IMR-90 (cell line): ENCODE results near the gene UCKL1. TPM values are rescaled to one million over a fixed set of nuclear protein-coding genes. Genes with fewer than 3 reads are reported as not detected.

Experiments
- ATAC-seq: fragments of 200-7000 bp; cut with Tn5 transposase; 2 replicates; pipeline ENCODE4 v1.9.1; 2020; ENCODE audit warnings: low read depth, mild to moderate bottlenecking, moderate library complexity
- BruUV-seq: library from RNA; stranded (reverse); fragments of 400-500 nt; replicated peaks from 2 replicates; lab custom pipeline; 2021; lab: Mats Ljungman, UMichigan
- CTCF ChIA-PET: fragments of 300-600 bp; formaldehyde crosslinking; extraction: SDS; loops from one replicate; lab custom pipeline; 2021; ENCODE audit warnings: antibody characterized with exemption; lab: Yijun Ruan, JAX
- POLR2A ChIA-PET: fragments of 300-600 bp; sonication (Branson Sonifier 250); formaldehyde crosslinking; loops from one replicate; lab custom pipeline; 2022; ENCODE audit warnings: antibody characterized with exemption; ENCODE audit not compliant: unreplicated experiment; lab: Charles Lee
- DNase-seq: peaks from one replicate; pipeline ENCODE4 v3.0.0; 2013
- H2AFZ ChIP-seq: replicated peaks from 2 replicates; pipeline ENCODE3; 2013; ENCODE audit warnings: low read length, mild to moderate bottlenecking; ENCODE audit not compliant: poor library complexity
- H2AK5ac ChIP-seq: 2 replicates; pipeline ENCODE4 v1.6.1; 2013; ENCODE audit warnings: low read depth, low read length, inconsistent platforms
- H2AK9ac ChIP-seq: replicated peaks from 2 replicates; pipeline ENCODE3; 2013; ENCODE audit warnings: mild to moderate bottlenecking, low read depth, low read length, moderate library complexity; ENCODE audit not compliant: poor library complexity
- H2BK120ac ChIP-seq: 2 replicates; pipeline ENCODE4 v1.6.1; 2013; ENCODE audit warnings: low read depth, low read length, inconsistent platforms
- H2BK15ac ChIP-seq: 3 replicates; pipeline ENCODE4 v1.6.1; 2013; ENCODE audit warnings: low read depth, low read length, inconsistent platforms
- H2BK20ac ChIP-seq: 2 replicates; pipeline ENCODE4 v1.6.1; 2013; ENCODE audit warnings: low read depth, mild to moderate bottlenecking, inconsistent platforms, low read length, moderate library complexity
- H2BK5ac ChIP-seq: 2 replicates; pipeline ENCODE4 v1.6.1; 2013; ENCODE audit warnings: mild to moderate bottlenecking, low read depth, low read length, inconsistent platforms; ENCODE audit not compliant: poor library complexity, severe bottlenecking
- H3K14ac ChIP-seq: replicated peaks from 2 replicates; pipeline ENCODE4 v1.6.1; 2013; ENCODE audit warnings: low read depth, low read length, inconsistent platforms
- H3K18ac ChIP-seq: 2 replicates; pipeline ENCODE4 v1.6.1; 2013; ENCODE audit warnings: low read depth, low read length, control low read depth
- H3K23ac ChIP-seq: 2 replicates; pipeline ENCODE4 v1.6.1; 2013; ENCODE audit warnings: low read depth, low read length, inconsistent platforms
- H3K27ac ChIP-seq: 2 replicates; pipeline ENCODE4 v1.5.1; 2013; ENCODE audit warnings: mild to moderate bottlenecking, control low read depth, low read length; ENCODE audit not compliant: insufficient read depth
- H3K27me3 ChIP-seq: 2 replicates; pipeline ENCODE4 v1.6.1; 2013; ENCODE audit warnings: low read length; ENCODE audit not compliant: control insufficient read depth, insufficient read depth
- H3K36me3 ChIP-seq: 2 replicates; pipeline ENCODE4 v1.6.1; 2013; ENCODE audit warnings: low read length, mixed read lengths; ENCODE audit not compliant: control insufficient read depth, insufficient read depth
- H3K4ac ChIP-seq: 2 replicates; pipeline ENCODE4 v1.6.1; 2013; ENCODE audit warnings: low read depth, low read length, inconsistent platforms
- H3K4me1 ChIP-seq: 2 replicates; pipeline ENCODE4 v1.6.1; 2013; ENCODE audit warnings: low read length, mixed read lengths; ENCODE audit not compliant: control insufficient read depth, insufficient read depth
- H3K4me2 ChIP-seq: 2 replicates; pipeline ENCODE4 v1.6.1; 2013; ENCODE audit warnings: low read depth, mild to moderate bottlenecking, control low read depth, low read length, moderate library complexity
- H3K4me3 ChIP-seq: 2 replicates; pipeline ENCODE4 v1.5.1; 2013; ENCODE audit warnings: low read depth, mild to moderate bottlenecking, control low read depth, low read length, moderate library complexity; ENCODE audit not compliant: insufficient read depth
- H3K56ac ChIP-seq: 2 replicates; pipeline ENCODE4 v1.6.1; 2013; ENCODE audit warnings: low read length, inconsistent platforms; ENCODE audit not compliant: insufficient read depth; ENCODE audit errors: extremely low read depth
- H3K79me1 ChIP-seq, 2 experiments: 2 replicates each; pipeline ENCODE4 v1.6.1; 2013; ENCODE audit warnings: low read length in 2 of 2, inconsistent platforms in 1 of 2, low read depth in 1 of 2
- H3K9ac ChIP-seq: 2 replicates; pipeline ENCODE4 v1.6.1; 2013; ENCODE audit warnings: low read depth, low read length, control low read depth
- H3K9me1 ChIP-seq: 2 replicates; pipeline ENCODE4 v1.6.1; 2013; ENCODE audit warnings: low read length, inconsistent platforms; ENCODE audit not compliant: insufficient read depth
- H3K9me3 ChIP-seq: 2 replicates; pipeline ENCODE4 v1.6.1; 2013; ENCODE audit warnings: low read length; ENCODE audit not compliant: control insufficient read depth, insufficient read depth
- H4K20me1 ChIP-seq: 2 replicates; pipeline ENCODE4 v1.6.1; 2013; ENCODE audit warnings: low read length, inconsistent platforms; ENCODE audit not compliant: insufficient read depth
- H4K5ac ChIP-seq: 2 replicates; pipeline ENCODE4 v1.6.1; 2013; ENCODE audit warnings: mild to moderate bottlenecking, low read depth, low read length, control low read depth
- H4K8ac ChIP-seq, 2 experiments: 2 replicates each; pipeline ENCODE4 v1.6.1; 2013; ENCODE audit warnings: low read depth in 2 of 2, low read length in 2 of 2, control low read depth in 1 of 2, inconsistent platforms in 1 of 2
- H4K91ac ChIP-seq: 2 replicates; pipeline ENCODE4 v1.6.1; 2013; ENCODE audit warnings: low read depth, low read length, inconsistent platforms; ENCODE audit not compliant: insufficient read depth
- ELK1 ChIP-seq: fragments of 150-350 bp; IDR thresholded peaks from 2 replicates; pipeline ENCODE4 v1.6.1; 2016; ENCODE audit warnings: low read depth, mild to moderate bottlenecking, low read length, moderate library complexity, borderline replicate concordance
- FOS ChIP-seq: fragments of 150-350 bp; IDR thresholded peaks from 2 replicates; pipeline ENCODE4 v1.6.1; 2016; ENCODE audit warnings: low read depth, low read length
- MAFK ChIP-seq: IDR thresholded peaks from 2 replicates; pipeline ENCODE4 v1.6.1; 2012; ENCODE audit warnings: low read depth, low read length, improper control_type of control experiment
- MXI1 ChIP-seq: IDR thresholded peaks from 2 replicates; pipeline ENCODE4 v1.6.1; 2012; ENCODE audit warnings: low read depth, mild to moderate bottlenecking, low read length, moderate library complexity, borderline replicate concordance
- NFE2L2 ChIP-seq: fragments of 150-350 bp; IDR thresholded peaks from 2 replicates; pipeline ENCODE4 v1.6.1; 2016; ENCODE audit warnings: low read depth, mild to moderate bottlenecking, low read length
- RAD21 ChIP-seq: IDR thresholded peaks from 2 replicates; pipeline ENCODE4 v1.6.1; 2012; ENCODE audit warnings: low read length, improper control_type of control experiment
- RCOR1 ChIP-seq: IDR thresholded peaks from 2 replicates; pipeline ENCODE4 v1.6.1; 2012; ENCODE audit warnings: mild to moderate bottlenecking, low read length, improper control_type of control experiment; ENCODE audit not compliant: insufficient replicate concordance
- WGBS, 2 experiments: methylation state at CpG; one replicate each; pipeline versions ENCODE4 v1.1.5 to v1.1.7; 2013; ENCODE audit warnings: missing lambda C conversion rate in 2 of 2; ENCODE audit not compliant: insufficient read length in 1 of 2; ENCODE audit errors: extremely low coverage in 2 of 2; 5-methylcytosine and 5-hydroxymethylcytosine counted together
- dilution Hi-C: fragments of 300-500 bp; cut with HindIII; formaldehyde crosslinking; loops from one replicate; pipeline ENCODE4 v1.14.3; 2018; ENCODE audit warnings: low sequenced_read_pairs; ENCODE audit not compliant: unreplicated experiment
- in situ Hi-C: fragments of 300-500 bp; cut with MboI; formaldehyde crosslinking; loops from 3 replicates; pipeline ENCODE4 v1.14.3; 2019; ENCODE audit warnings: low sequenced_read_pairs, inconsistent platforms, mixed read lengths
- intact Hi-C: fragments of 100-400 bp; cut with micrococcal nuclease; formaldehyde crosslinking; loops from 2 replicates; pipeline ENCODE4 v1.10.0; 2022
- polyA plus RNA-seq, 3 experiments: library from polyadenylated mRNA; depleted of rRNA; stranded (reverse); fragments of >200 nt; gene quantifications; 2 replicates each; pipeline ENCODE4 v1.2.3, GENCODE V29; 2012; ENCODE audit warnings: low replicate concordance in 1 of 3
- total RNA-seq: library from RNA; depleted of rRNA; stranded (reverse); fragments of >200 nt; gene quantifications from 2 replicates; pipeline ENCODE4 v1.2.3, GENCODE V29; 2012

UCKL1 gene
- total and polyA plus RNA-seq, 2 of the 4 experiments (the other 2 are of a cell fraction), result 16.7 to 54.7 TPM

GRCh38 chr20:63966944-63967322, 10.7 kb upstream of the UCKL1 start:
- H4K91ac ChIP-seq, result no peak overlapping the region
- TF ChIP-seq MXI1, result no peak
- no peak for TF ChIP-seq ELK1
- no peak for TF ChIP-seq FOS
- no peak for TF ChIP-seq NFE2L2
- TF ChIP-seq RAD21, result no peak
- no peak for TF ChIP-seq MAFK
- no peak for TF ChIP-seq RCOR1
- H2BK120ac ChIP-seq, result no peak overlapping the region
- in situ Hi-C loops (no loop called here), dilution Hi-C loops (no loop called here), intact Hi-C loops (no loop called here)
- H2BK20ac ChIP-seq, result no peak overlapping the region
- H2AK9ac ChIP-seq, result no peak overlapping the region
- no peak overlapping the region for H3K18ac ChIP-seq
- no peaks in the 10 kb centered on the region; the same call in 1 of the 2 replicates for H4K20me1 ChIP-seq
- no peak overlapping the region for H2AK5ac ChIP-seq
- DNase-seq, result no peak
- H3K36me3 ChIP-seq, result peaks cover 44% of the 10 kb centered on the region
- peaks cover 7% of the 10 kb centered on the region for H3K4me1 ChIP-seq
- H3K27ac ChIP-seq, result no peak overlapping the region
- 93% methylated on average over 5 of the region's 13 CpGs; no CpG with 5 or more reads in 1 of the 2 experiments for WGBS, 2 experiments
- no peak overlapping the region for H3K14ac ChIP-seq
- no peaks in the 10 kb centered on the region for H3K9me3 ChIP-seq
- no peak overlapping the region for H2BK15ac ChIP-seq
- no peak overlapping the region for H3K23ac ChIP-seq
- no peak overlapping the region for H3K56ac ChIP-seq
- CTCF ChIA-PET, result no interaction called here
- peaks cover 3% of the 10 kb centered on the region; the same call in 1 of the 2 replicates for H3K9me1 ChIP-seq
- no peak overlapping the region for H3K9ac ChIP-seq
- no peak for ATAC-seq
- H3K79me1 ChIP-seq, result peaks cover 12 to 25% of the 10 kb centered on the region in 2 experiments
- H2BK5ac ChIP-seq, result no peak overlapping the region
- H4K8ac ChIP-seq, result no peak overlapping the region
- no peak overlapping the region for H3K4me3 ChIP-seq
- H2AFZ ChIP-seq, result no peak overlapping the region
- POLR2A ChIA-PET, result no interaction called here
- BruUV-seq, result no TSS peak
- no peaks in the 10 kb centered on the region for H3K27me3 ChIP-seq
- H3K4ac ChIP-seq, result no peak overlapping the region
- no peak overlapping the region for H4K5ac ChIP-seq
- H3K4me2 ChIP-seq, result no peak overlapping the region
